GM19372 (cell line): ENCODE results near the gene EIF4A3.
A peak's percentile ranks its signal among the peaks of the same experiment; 100 is the strongest.
"Not testable (repeated sequence)": the region's sequence is repeated elsewhere in the genome, so short reads cannot be mapped to it uniquely, and the experiment has no call there.

Experiments used
- ATAC-seq: cut with Tn5 transposase; IDR thresholded peaks from one replicate; pipeline ENCODE4 v1.9.1; 2021; ENCODE audit warnings: mild to moderate bottlenecking, low read depth, moderate library complexity; ENCODE audit not compliant: unreplicated experiment

EIF4A3 gene

DNA sequence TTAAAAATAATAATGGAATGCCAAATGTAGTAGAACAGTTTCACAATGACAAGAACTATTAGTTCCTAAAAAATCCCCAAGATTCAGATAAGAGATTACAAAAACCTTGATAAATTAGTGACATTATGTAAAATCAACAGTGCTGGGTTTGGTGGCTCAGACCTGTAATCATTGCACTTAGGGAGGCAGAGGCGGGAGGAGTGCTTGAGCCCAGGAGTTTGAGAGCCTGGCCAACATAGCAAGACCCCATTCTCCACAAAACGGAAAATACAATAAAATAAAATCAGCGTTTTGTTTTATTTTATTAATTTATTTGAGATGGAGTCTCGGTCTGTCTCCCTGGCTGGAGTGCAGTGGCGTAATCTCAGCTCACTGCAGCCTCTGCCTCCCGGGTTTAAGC lies 27.0 kb upstream of the EIF4A3 start:
- ATAC-seq, result no peak

DNA sequence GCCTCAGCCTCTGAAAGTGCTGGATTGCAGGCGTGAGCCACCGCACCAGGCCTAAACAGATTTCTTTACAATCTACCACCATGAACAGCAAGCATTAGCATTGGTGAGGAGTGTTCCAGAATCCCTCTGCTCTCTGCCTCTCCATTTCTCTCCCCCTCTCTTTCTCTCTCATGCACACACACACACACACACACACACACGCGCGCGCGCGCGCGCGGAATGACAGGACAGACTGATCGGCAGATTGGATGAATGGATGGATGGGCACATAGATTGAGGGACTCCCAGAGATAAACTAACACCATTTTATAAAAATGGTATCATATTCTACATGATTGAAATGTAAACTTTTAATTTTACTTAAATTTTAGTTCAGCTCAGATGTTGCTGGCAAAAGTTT lies 26.2 kb upstream of the EIF4A3 start:
- ATAC-seq, result no peak

DNA sequence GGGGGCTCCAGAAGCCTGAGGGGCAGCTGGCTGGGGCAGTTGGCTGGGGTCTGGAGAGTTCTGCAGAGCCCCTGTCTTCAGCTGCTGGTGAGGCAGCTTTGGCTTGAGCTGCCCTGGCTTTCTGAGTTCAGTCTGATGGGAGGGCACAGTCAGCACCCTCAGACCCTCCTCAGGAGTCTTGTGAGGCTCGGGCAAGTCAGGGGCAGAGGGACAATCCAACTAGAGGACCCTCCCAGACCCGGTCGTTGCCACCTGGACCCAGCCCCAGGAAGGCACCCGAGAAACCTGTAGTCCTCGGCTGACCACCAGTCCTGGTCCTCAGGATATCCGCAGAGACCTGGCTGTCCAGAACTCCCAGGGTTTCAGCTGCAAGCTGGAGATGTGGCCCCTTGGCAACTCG lies 24.8 kb upstream of the EIF4A3 start:
- ATAC-seq, result no peak

DNA sequence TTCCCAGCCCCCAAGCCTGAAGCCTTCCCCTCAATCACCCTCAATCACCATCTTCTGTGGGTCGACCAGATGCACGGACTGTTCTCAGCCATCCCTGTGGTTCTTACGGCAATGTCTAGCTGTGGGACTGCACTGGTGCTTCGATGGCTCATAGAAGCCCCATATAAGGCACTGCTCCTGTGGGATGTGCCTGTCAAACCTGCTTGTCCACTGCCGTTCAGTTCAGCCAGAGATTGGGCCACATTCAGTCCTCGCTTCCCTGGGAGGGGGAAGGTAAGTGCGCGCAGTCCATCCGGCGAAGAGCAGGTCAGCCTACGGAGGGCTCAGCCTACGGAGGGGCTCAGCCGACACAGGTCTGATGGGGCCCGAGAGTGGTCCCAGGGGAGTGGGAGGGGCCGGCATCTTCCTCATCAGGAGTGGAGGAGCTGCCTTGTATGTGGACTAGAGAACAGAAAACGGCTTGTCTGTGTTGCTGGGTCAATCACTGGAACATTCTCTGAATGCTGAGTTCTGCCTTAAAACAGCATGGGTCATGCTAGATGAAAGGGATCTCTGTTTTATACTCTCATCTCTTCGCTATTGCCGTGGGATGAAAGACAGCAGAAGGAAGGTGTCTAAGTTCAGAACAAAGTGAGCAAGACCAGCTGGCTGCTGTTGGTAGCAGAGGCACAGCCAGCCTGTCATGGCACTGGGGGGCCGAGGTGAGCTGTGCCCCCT lies 23.0 kb upstream of the EIF4A3 start, which contains the start of gene CARD14:
TSS of gene CARD14 (plus strand) at position 247 of the 717 bp plus-strand sequence. CDS start 11,409 bp downstream, outside the sequence.
- no peak for ATAC-seq

DNA sequence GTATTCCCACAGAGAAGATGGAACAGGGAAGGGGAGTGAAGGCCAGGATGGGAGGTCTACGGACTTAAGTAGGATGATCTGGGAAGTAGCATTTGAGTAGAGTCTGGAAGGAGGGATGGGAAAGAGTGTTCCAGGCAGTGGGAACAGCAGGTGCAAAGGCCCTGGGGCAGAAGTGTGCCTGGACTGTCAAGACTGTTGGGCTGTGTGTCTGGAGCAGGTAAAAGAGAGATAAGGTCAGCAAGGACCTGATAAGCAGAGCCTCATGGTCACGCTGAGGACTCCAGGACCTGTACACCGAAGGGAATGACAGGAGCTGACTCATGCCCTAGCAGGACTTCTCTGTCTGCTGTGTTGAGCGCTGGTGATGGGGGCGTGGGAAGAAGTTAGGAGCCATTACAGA lies 22.2 kb upstream of the EIF4A3 start:
- ATAC-seq, result no peak

DNA sequence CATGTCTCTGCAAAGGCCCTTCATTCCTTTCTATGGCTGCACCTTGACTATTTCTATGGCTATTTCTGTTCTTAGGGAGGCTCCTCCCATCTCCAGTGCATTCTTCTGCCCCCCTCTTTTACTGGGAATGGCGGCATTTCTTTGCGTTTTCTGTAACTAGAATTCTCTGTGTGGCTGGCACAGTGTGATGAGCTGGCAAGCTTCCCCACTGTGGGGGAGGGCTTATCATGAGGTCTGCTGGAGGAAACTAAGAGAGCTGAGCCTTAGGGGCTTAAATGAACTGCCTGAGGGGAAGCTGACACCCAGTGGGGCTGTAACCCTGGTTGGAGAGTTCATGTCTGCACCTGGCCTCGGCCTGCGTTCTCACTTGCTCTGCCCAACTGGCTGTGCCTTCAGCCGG lies 21.4 kb upstream of the EIF4A3 start:
- no peak for ATAC-seq

DNA sequence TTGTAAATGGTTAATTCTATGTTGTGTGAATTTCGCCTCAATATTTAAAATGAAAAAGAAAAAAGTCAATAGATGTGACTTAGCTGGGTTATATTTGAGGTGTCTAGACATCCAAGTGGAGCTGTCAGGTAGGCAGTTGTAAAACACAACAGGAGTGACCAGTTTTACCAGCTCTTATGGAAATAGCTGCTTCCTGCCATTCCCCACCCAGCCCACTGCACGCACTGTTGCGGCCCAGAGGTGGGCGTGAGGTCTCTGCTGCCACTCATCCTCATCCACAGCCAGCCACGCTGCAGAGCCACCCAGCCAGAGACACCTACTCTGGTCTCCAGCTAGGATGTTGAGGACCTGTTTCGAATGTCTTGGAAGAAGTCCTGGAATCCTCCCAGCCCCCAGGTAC lies 19.5 kb upstream of the EIF4A3 start:
- ATAC-seq, result no peak

DNA sequence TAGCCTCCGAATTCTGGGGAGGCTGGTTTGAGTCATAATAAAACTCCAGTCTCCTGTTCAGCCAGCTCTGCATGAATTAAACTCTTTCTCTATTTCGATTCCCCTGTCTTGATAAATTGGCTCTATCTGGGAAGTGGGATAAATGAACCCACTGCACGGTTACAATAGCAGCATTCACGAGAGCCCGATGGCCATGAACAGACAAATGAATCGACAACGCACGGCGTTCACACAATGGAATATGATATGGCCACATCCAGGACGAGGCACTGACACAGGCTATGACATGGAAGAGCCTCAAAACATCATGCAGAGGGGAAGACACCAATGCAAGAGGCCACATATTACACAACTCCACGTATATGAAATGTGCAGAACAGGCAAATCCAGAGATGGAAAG lies 17.3 kb upstream of the EIF4A3 start:
- no peak for ATAC-seq

DNA sequence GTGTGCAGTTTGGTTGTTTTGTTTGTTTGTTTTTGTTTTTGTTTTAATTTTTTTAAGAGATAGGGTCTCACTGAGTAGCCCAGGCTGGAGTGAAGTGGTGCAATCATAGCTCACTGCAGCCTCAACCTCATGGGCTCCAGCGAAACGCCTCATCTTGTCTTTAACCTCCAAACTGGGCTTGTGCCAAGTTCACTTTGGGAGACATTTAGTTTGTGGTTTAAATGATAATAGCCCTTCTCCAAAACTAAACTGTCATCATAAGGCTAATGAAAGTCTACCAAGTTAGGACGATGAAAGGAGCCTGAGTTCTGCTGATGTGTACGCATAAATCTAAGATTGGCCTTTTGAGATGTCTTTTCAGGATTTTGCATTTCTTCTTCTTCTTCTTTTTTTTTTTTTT lies 16.4 kb upstream of the EIF4A3 start:
- no peak for ATAC-seq

DNA sequence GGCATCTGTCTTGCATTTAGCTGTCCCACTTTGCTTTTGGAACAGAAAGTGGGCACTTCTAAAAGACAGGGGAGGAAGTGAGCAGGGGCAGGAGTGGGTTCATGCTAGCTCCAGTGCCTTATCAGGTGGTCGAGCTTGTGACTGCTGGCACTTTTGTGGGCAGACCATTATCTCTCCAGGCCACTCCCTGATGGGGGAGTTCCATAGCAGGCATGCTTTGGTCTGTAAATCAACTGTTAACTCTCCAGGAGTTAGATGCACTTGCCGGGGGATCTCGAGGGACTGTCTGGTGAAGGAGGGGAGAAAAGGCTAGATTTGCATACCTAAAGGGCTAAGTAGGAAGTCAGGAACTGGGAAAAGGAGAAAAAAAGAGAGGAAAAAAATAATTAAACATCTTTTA lies 13.6 kb upstream of the EIF4A3 start:
- no peak for ATAC-seq

DNA sequence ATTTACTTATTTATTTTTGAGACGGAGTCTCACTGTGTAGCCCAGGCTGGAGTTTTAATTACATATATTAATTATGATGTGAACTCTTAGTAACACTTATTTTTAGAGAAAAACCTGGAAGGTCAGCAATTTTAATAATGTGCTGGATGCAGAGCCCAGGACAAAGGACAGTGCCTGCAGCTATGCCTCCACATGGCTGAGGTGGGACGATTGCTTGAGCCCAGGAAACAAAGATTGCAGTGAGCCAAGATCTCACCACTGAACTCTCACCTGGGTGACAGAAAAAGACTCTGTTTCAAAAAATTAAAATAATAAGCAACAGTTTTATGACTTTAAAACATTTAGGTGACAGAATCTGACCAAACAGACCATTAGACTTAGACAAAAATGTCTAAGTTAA lies 11.9 kb upstream of the EIF4A3 start:
- ATAC-seq, result no peak

DNA sequence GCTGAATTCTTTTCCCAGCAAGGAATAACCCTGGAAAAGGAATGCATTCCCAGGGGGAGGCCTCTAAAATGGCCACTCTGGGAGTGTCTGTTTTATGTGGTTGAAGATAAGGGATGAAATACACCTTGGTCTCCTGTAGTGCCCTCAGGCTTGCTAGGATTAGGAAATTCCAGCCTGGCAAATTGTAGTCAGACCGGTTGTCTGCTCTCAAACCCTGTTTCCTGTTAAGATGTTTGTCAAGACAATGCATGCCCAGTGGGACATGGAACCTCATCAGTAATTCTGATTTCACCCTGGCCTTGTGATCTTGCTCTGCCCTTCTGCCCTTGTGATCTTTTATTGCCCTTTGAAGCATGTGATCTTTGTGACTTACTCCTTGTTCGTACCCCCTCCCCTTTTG lies 8.7 kb upstream of the EIF4A3 start:
- not testable (repeated sequence) for ATAC-seq

DNA sequence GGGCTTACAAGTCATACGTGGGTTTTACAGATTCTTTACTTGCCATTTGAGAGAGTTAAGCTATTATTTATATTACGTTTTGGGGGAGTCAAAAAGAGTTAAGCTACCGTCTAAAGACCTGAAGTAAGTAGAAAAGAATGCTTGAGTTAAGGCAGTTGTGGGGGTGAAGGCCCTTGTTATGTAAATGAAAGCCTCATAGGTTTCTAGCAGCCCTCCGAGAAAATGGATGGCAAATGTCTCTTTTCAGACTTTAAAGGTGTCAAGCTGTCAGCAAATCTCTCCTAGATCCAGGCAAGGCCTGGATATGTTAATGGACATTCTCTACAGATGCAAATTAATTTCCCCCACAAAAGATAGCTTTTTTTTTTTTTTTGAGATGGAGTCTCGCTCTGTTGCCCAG lies 7.2 kb upstream of the EIF4A3 start:
- ATAC-seq, result no peak

DNA sequence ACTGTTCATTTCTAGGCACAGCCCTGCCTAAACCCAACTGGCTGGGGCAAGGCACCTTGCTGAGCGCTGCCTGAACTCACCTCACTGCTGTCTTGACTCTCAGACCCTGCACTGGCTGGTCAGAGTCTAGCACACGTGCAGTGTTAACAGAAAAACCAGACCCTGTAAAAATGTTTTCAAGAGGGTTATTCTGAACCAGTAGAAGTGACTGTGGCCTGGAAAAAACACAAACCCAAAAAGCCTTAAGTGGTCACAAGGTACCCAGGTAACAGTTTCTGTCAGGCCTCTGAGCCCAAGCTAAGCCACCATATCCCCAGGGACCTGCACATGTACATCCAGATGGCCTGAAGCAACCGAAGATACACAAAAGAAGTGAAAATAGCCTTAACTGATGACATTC lies 6.1 kb upstream of the EIF4A3 start:
- ATAC-seq, result peak; percentile 76

DNA sequence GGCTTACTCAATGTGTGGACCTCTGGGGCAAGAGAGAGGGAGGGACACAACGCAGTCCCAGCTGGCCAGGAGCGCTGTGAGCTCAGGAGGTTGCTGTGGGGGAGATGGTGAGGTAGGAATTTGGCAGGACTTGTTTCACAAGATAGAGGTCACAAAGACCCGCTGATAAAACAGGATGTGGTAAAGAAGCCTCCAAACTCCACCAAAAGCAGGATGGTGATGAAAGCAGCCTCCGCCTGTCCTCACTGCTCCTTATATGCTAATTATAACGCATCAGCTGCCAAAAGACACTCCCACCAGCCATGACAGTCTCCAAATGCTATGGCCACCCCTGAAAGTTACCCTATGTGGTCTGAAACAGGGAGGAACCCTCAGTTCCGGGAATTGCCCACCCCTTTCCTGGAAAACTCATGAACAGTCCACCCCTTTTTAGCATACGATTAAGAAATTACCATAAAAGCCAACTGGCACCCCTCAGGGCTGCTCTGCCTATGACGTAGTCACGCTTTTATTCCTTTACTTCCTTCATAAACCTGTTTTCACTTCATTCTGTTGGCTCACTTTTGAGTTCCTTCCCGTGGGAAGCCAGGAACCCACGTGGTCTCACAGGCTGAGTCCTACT lies 5.3 kb upstream of the EIF4A3 start:
- no peak for ATAC-seq

DNA sequence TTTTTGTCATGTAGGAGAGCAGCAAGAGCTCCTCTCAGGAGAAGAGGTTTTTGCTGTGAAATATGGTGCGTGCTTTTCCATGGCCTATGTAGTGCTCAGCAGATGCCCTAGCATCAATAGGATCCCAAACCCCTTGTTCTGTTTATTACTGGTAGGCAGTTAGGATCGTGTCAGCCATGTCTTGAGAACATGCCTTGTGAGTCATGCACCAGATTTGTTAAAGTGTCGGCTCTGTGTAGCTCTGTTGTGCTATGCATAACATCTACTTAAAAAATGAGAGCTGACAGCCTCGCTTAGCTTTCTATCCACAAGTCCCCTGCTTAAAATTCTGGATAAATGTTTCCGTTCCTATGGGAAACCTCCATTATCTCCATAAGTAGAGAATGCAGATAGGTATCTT lies 4.4 kb upstream of the EIF4A3 start:
- no peak for ATAC-seq

DNA sequence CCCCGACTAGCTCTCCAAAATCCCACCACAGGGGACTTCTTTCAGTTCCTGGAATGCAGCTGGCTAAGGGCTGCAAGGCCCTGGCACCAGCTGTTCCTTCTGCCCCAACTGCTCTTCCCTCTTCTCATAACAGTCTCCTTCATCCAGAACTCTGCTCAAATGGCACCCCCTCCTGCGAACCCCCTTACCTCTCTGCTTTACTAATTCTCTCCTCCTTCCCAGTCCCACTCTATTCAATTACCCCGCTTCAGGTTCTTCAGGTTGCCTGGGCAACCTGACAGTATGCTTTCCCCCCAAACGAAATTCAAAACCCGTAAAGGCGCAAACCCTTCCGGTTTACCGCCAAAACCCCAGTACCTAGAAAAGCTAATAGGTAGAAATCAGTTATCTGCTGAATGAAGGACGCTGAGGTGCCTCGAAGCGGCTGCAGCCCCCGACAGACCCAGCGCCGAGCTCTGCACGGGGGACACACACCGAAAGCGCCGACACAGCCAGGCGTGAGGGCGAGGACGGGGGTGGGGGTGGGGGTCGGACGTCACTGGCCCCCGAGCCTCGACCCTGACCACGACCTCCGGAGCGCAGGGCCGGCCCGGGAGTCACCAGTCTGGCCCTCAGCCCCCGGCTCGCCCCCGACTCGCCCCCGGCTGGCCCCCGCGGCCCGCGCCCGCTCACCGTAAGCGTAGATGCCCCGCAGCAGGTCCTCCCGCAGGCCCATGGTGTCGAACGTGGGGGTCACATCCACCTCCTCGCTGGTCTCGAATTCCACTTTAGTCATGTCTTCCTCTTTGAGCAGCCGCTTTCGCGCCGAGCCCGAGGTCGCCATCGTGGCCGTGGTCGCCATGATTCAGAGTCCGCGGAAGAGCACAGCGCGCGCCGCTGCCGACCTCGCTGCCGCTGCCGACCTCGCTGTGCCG lies 550 bp downstream of the EIF4A3 start:
- ATAC-seq, result peak; percentile 22

DNA sequence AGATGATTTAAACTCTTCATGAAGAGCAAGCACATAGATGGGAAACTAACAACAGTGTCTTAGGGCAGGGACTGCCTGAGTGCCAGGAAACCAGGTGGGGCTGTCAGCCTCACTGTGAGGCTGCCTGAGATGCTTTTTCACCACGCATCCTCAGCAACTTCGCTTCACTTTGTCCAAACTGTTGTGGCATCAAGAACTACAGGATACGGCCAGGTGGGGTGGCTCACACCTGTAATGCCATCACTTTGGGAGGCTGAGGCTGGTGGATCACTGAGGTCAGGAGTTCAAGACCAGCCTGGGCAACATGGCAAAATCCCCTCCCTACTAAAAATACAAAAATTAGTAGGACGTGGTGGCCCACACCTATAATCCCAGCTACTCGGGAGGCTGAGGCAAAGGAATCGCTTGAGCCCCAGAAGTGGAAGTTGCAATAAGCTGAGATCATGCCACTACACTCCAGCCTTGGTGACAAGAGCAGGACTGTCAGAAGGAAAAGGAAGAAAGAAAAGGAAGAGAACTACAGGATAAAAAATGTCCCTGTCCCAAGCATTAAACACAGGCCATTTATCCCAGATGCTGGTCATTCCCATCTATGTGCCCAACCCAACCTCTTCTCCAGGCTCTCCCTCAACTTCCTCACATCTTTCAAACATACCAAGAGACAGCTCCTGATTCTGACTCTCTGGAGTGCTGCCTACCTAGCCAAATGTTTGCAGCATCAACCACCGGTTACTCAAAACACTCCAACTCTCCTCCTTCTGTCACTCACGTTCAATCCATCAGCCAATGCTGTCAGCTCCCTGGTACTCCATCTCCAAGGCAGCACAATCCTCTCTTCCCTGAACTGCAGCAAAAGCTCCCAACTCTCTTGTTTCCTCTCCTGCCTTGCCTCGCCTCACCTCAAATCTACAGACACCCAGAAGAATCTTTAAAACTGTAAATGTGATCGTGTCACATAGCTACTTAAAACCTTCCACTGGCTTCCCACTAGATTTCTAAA lies 1.6 kb downstream of the EIF4A3 start:
- no peak for ATAC-seq

DNA sequence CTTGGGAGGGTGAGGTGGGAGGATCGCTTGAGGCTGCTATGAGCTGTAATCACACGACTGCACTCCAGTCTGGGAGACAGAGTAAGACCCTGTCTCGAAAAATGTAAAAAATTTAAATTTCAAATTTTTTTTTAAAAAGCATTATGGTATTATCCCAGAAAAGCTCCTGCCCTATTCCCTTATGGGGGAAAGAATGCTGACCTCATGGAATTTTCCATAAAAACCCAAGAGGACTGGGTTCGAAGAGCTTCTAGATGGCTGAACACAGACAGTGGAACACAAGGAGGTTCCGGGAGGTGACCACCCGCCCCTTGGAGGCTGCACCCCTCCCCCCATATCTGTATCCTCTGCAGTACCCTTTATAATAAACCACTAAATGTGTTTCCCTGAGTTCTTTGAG lies 4.0 kb downstream of the EIF4A3 start:
- ATAC-seq, result no peak

DNA sequence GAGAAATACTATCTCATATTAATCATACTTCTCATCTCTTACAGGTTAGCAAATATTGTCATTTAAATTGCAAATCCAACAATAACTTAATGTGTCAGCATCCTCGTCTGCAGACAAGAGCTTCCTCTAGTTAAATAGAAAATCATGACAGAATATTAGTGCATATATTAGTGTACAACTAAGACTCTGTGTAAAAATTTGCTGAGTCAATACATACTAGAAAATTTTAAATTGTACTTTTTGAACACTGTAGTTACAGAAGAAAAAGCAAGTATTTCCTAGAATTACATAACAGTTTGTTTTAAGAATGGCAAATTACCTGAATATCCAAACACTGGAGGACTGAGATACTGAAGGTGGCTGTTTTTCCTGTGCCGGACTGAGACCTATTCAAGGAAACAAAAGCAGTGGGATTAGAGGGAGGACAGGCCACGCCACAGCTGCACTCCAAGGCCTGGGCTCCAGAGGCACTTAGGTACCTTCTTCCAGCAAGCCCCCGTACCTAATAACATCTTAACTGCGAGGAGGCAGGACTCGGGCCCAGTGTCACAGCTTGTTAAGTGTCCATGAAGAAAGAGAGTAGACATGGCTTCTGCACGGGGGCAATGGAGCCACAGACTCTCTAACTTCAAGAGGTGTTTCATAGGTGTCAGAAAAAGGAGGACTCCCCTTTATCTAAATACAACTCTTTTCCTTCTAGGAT lies 5.3 kb downstream of the EIF4A3 start:
- ATAC-seq, result no peak
